ENCODE data around the gene DEPDC7. TPM values are rescaled to one million over a fixed set of nuclear protein-coding genes. Genes with fewer than 3 reads are reported as not detected.

Gene DEPDC7
- total RNA-seq, 2 donors from 2014 or later = 0.47 to 5.5 TPM

DNA sequence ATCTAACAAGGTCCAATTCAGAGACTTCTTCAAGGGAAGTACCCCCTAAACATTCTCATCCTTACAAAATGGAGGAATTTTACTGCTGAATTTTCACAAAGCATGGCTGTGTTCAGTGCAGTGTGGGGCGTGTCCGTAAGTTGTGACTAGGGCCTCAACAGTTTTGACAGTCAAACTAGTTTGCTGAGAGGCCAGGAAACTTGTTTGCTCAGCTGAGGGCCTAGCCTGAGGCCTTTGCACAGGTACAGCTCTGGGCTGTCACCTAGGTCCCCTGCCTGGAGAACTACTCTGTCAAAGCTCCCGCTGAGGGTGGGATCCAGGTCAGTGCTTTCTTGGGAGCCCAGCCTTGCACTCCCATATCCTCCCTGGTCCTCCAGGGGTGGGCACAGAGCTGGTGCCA, 51.6 kb downstream of the DEPDC7 start:
- DNase-seq (ENCODE audit: low spot score in 2 of 2) = no peak
- Mint-ChIP-seq H3K36me3 (peaks cover 0 to 8% of the 10 kb centered on the region in 2 donors), H3K9me3 (no peaks in the 10 kb centered on the region), H3K27ac (no peak overlapping the region)
- no peak for ATAC-seq

DNA sequence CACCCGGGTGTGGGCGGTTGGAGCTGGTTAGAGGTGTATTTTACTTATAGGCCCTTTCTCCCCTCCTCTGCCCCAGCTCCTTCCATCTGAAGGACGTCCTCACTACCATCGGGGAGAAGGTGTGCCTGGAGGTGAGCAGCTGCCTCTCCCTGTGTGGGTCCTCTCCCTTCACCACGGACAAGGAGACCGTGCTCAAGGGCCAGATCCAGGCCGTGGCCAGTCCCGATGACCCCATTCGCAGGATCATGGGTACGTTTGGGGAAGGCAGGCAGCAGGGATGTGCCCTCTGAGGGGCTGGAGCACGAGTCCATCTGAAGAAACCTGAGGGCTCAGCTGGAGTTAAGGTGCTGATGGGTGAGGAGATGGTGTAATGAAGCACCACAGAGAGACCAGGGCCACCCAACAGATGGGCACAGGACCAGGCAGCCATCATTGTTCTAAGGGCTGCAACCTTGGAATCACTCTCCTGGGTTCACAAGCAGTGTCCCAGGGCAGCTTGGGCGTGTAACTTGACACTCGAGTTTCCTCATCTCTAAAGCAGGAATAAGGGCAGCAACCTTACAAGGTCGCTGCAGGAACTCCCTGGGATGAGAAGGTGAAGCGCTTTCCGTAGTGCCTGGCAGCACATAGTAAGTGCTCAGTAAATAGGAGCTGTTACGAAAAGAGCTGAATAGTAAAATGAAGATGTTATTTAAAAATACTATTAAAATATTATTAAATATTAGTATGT, 53.1 kb downstream of the DEPDC7 start:
- Mint-ChIP-seq H3K9me3 (no peaks in the 10 kb centered on the region), H3K27ac (no peak overlapping the region), H3K36me3 (peaks cover 0 to 5% of the 10 kb centered on the region in 2 donors)
- DNase-seq (ENCODE audit: low spot score in 2 of 2) (no peak), ATAC-seq (no peak)

DNA sequence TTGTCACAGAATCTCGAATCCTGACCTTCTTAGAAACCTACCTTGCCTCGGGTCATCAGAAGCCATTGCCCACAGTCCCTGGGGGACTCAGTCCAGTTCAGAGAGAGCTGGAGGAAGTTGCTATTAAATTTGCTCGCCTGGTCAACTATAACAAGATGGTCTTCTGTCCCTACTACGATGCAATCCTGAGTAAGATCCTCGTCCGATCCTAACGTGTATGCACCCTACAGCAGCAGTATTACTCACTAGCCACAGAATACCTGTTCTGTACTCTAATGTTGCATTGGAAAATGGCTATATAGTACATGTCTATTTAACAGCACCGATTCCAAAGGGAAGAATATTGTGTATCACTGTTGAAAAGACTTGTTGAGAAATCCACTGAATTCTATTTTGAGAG, 56.8 kb downstream of the DEPDC7 start:
- H3K9me3 Mint-ChIP-seq = no peaks in the 10 kb centered on the region
- H3K27ac Mint-ChIP-seq = no peak overlapping the region
- peaks cover 11 to 21% of the 10 kb centered on the region in 2 donors for H3K36me3 Mint-ChIP-seq
- ATAC-seq = no peak
- DNase-seq (ENCODE audit: low spot score in 2 of 2) = no peak

Other genes with a start within 250 kb of the DEPDC7 start
- gene CCDC73, start 221.2 kb upstream of the DEPDC7 start, total RNA-seq = under 1 TPM in 1 of 2 donors, not detected in 1; 0.10 TPM
- gene PRRG4, start 186.0 kb upstream of the DEPDC7 start, total RNA-seq = under 1 TPM; 0.32 to 0.39 TPM
- 10 to 100 TPM; 10.0 to 18.4 TPM for gene QSER1, start 123.1 kb upstream of the DEPDC7 start, total RNA-seq
- gene TCP11L1, start 23.7 kb downstream of the DEPDC7 start, total RNA-seq = 10 to 100 TPM in 1 of 2 donors, 1 to 10 TPM in 1; 8.9 to 14.2 TPM
- 10 to 100 TPM; 19.1 to 33.1 TPM for gene CSTF3, start 145.6 kb downstream of the DEPDC7 start, total RNA-seq
- gene HIPK3, start 241.5 kb downstream of the DEPDC7 start, total RNA-seq = 10 to 100 TPM; 24.4 to 31.2 TPM

Measured in activated naive CD4-positive, alpha-beta T cell treated with anti-CD3 and anti-CD28 coated beads, Interleukin-2, amount 50 U/mL, for 72 hours (primary cell).